Ovary (tissue), 9 donors: ENCODE data around the gene RMND5B. TPM values are rescaled to one million over a fixed set of nuclear protein-coding genes. Genes with fewer than 3 reads are reported as not detected.

Experiments used
- DNase-seq, 5 donors: peaks; one replicate each; pipeline ENCODE4 v3.0.0-alpha.2; 2019 to 2020
- H3K27ac ChIP-seq, 2 donors: fragments of 200-600 bp; one replicate each; pipeline versions ENCODE4 v1.5.1 to v1.8.0; 2019 to 2022
- H3K27me3 ChIP-seq: fragments of 200-600 bp; one replicate; pipeline ENCODE4 v1.8.0; 2022
- H3K36me3 ChIP-seq: fragments of 200-600 bp; sonication (generic); one replicate; pipeline ENCODE4 v1.5.1; 2019
- H3K4me1 ChIP-seq: one replicate; pipeline ENCODE4 v1.8.1; 2013; ENCODE audit warnings: mild to moderate bottlenecking, moderate library complexity; ENCODE audit not compliant: insufficient read depth
- H3K4me3 ChIP-seq: fragments of 200-600 bp; sonication (generic); one replicate; pipeline ENCODE4 v1.5.1; 2017
- H3K9me3 ChIP-seq, 2 donors: fragments of 200-600 bp in 1 of 2; sonication (generic) in 1 of 2; one replicate each; pipeline versions ENCODE4 v1.5.1 to v1.8.1; 2013 to 2019; ENCODE audit warnings: mild to moderate bottlenecking in 1 of 2, moderate library complexity in 1 of 2
- EP300 ChIP-seq: sonication (generic); formaldehyde crosslinking; IDR thresholded peaks from one replicate; pipeline ENCODE4 v1.6.1; 2017; ENCODE audit warnings: antibody characterized with exemption
- POLR2A ChIP-seq: fragments of 450-650 bp; IDR thresholded peaks from one replicate; pipeline ENCODE4 v1.6.1; 2017; ENCODE audit warnings: antibody characterized with exemption, mild to moderate bottlenecking, moderate library complexity
- WGBS, 3 donors: extraction: QIAGEN DNeasy Blood & Tissue Kit in 1 of 3; methylation state at CpG; one replicate each; pipeline versions ENCODE4 v1.1.5 to v1.1.7; 2013 to 2017; 5-methylcytosine and 5-hydroxymethylcytosine counted together
- intact Hi-C, 4 donors: fragments of 100-400 bp; cut with DNase I; formaldehyde crosslinking; loops; one replicate each; pipeline versions ENCODE4 v1.11.0 to v1.15.1; 2022 to 2023
- polyA plus RNA-seq, 2 donors: library from polyadenylated mRNA; stranded (reverse); fragments of 200-250 nt in 1 of 2; fragments of 350-450 nt in 1 of 2; fragmentation: Illumina TruSeq in 1 of 2; extraction: RNeasy Lipid Tissue Mini Kit (QIAGEN cat#74804) in 1 of 2; gene quantifications; one replicate each; pipeline ENCODE4 v1.2.3, GENCODE V29; 2013 to 2014
- total RNA-seq, 7 donors: library from RNA; depleted of rRNA in 2 of 7; stranded (reverse); fragments of >200 nt in 2 of 7; fragmentation: NEBNext Ultra II Directional in 3 of 7; extraction: Animal tissue kit (Norgen Biotek cat#: 25700) in 3 of 7; gene quantifications; one replicate each; pipeline versions ENCODE4 v1.1.0 to v1.2.4, GENCODE V29; 2016 to 2023
- TF ChIP-seq, protein P1 (sequence below), 3 donors: fragments of 450-650 bp in 2 of 3; fragments of 200-600 bp in 1 of 3; IDR thresholded peaks; one replicate each; pipeline versions ENCODE4 v1.5.1 to v1.8.0; 2016 to 2022; ENCODE audit warnings: antibody characterized with exemption in 3 of 3, mild to moderate bottlenecking in 1 of 3
- donor health status: DM: no; HTN: no; CAD: no; lungs with moderate emphysema.
- donor health status: DM: no; HTN: no; CAD: no.
- donor health status: Bipolar disorder and iron deficiency.
- donor health status: DM: yes; HTN: yes; CAD: no.
- donor health status: DM: no; HTN: no; CAD: no.
- donor health status: DM: yes; HTN: yes; CAD: no.

Gene RMND5B
- total and polyA plus RNA-seq, 9 donors, result 13.8 to 43.2 (median 31.2) TPM

DNA sequence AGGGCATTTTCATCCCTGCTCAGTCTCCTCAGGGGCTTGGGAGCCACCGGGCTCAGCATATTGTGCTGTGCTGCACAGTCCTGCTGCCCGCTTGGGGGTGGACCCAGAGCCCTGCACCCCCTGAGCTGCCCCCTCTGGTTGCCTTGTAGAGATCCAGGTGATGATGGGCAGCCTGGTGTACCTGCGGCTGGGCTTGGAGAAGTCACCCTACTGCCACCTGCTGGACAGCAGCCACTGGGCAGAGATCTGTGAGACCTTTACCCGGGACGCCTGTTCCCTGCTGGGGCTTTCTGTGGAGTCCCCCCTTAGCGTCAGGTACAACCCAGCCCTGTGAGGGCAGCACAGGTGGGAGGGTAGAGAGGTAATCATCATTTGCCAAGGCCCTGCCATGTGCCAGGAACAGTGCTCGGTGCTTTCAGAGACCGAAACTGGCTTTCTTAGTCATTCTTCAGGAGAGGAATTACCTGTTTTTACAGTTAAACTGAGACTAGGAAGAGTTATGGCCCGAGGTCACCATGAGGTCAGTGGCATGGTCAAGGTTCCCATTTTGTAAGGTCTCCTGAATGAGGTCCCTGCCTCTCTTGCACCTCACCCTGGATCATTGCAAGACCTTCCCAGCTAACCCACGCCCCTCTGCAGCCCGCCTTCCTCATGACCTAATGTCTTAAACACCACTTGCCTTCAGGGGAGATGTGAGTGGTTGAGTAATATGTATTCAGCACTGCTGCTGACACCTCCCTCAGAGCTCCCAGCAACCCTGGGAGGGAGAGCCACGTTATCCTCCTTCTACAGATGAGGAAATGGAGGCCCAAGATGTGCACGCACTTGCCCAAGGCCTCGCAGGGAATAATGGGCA, 15.4 kb downstream of the RMND5B start:
- no peak for TF ChIP-seq POLR2A
- no peak for TF ChIP-seq EP300
- TF ChIP-seq, protein P1, sequence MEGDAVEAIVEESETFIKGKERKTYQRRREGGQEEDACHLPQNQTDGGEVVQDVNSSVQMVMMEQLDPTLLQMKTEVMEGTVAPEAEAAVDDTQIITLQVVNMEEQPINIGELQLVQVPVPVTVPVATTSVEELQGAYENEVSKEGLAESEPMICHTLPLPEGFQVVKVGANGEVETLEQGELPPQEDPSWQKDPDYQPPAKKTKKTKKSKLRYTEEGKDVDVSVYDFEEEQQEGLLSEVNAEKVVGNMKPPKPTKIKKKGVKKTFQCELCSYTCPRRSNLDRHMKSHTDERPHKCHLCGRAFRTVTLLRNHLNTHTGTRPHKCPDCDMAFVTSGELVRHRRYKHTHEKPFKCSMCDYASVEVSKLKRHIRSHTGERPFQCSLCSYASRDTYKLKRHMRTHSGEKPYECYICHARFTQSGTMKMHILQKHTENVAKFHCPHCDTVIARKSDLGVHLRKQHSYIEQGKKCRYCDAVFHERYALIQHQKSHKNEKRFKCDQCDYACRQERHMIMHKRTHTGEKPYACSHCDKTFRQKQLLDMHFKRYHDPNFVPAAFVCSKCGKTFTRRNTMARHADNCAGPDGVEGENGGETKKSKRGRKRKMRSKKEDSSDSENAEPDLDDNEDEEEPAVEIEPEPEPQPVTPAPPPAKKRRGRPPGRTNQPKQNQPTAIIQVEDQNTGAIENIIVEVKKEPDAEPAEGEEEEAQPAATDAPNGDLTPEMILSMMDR (IDR thresholded peaks at IDR 0.05), result peak in 1 of 3 donors; percentile 30
- H3K27me3 ChIP-seq, result no peaks in the 10 kb centered on the region
- no peaks in the 10 kb centered on the region for H3K9me3 ChIP-seq
- no peaks in the 10 kb centered on the region for H3K4me1 ChIP-seq
- no peak overlapping the region for H3K27ac ChIP-seq
- H3K36me3 ChIP-seq, result no peaks in the 10 kb centered on the region
- intact Hi-C loops, result loop anchor here in 1 of 4 donors (10.0 kb wide), 1 partner anchor 79 kb away; no protein-coding TSS in a partner anchor
- no peak overlapping the region for H3K4me3 ChIP-seq
- WGBS, 3 donors, result 67 to 69% (median 67%) methylated on average over 14 of the region's 14 CpGs
- DNase-seq, result peak; percentile 33 to 63 (median 47)

- H3K4me3 ChIP-seq, result no peak overlapping the region
- no peaks in the 10 kb centered on the region for H3K9me3 ChIP-seq
- no peaks in the 10 kb centered on the region for H3K36me3 ChIP-seq
- WGBS, 3 donors, result 82 to 83% (median 83%) methylated on average over 15 of the region's 15 CpGs
- no peak for DNase-seq
- no peaks in the 10 kb centered on the region for H3K27me3 ChIP-seq
- TF ChIP-seq, protein P1 (IDR thresholded peaks at IDR 0.05), result no peak
- no peak for TF ChIP-seq POLR2A
- H3K27ac ChIP-seq, result no peak overlapping the region
- intact Hi-C loops, result loop anchor here in 1 of 4 donors (10.0 kb wide), 1 partner anchor 77 kb away; no protein-coding TSS in a partner anchor
- H3K4me1 ChIP-seq, result no peaks in the 10 kb centered on the region
Measured at GRCh38 chr5:178147406-178147805, 16.6 kb downstream of the RMND5B start.

DNA sequence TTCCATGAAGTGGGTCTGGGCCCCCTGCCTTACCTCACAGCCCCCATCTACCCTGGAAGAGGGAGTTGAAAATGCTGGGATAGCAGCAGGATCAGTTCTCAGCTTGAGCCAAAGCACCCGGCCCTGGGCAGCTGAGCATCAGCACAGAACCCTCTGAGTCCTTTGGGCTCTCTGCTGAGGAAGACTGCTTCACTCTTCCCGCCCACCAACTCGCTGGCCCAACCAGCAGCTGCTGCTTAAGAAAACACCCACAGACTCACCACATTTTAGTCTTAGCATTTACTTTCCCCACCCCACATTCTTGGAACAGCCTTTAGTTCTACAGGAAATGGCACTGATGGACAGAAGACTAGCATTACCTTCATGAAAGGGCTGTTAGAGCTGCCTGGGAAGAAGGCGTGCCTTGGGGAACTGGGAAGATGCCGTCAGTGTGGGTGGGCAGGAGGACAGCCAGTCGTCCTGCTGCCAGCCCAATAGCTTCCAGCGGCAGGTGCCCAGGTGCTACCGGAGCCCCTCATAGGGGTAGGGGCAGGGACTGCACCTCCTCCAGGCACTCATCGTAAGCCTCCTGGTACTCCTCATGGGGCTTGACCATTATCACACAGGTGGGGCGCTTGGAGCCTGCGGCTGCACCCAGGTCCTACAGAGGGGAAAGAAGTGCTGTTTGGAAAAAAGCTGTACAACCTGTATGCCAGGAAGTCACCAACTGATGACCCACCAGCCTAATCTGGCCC, 18.6 kb downstream of the RMND5B start:
- Histone ChIP-seq H3K4me3 (no peak overlapping the region), H3K27me3 (no peaks in the 10 kb centered on the region), H3K9me3 (no peaks in the 10 kb centered on the region), H3K27ac (no peak overlapping the region), H3K36me3 (no peaks in the 10 kb centered on the region), H3K4me1 (peaks cover 6% of the 10 kb centered on the region)
- intact Hi-C loops, result loop anchor here in 1 of 4 donors (10.0 kb wide), 1 partner anchor 75 kb away; no protein-coding TSS in a partner anchor
- TF ChIP-seq POLR2A (no peak), EP300 (no peak)
- TF ChIP-seq, protein P1 (IDR thresholded peaks at IDR 0.05), result no peak
- no peak for DNase-seq
- WGBS, 3 donors, result 72 to 80% (median 78%) methylated on average over 11 of the region's 11 CpGs

GRCh38 chr5:178150977-178151734, 20.3 kb downstream of the RMND5B start:
- H3K4me3 ChIP-seq, result no peak overlapping the region
- intact Hi-C loops, result no loop called here
- WGBS, 3 donors, result 62 to 68% (median 63%) methylated on average over 11 of the region's 11 CpGs
- no peak for DNase-seq
- no peaks in the 10 kb centered on the region for H3K36me3 ChIP-seq
- no peak overlapping the region for H3K27ac ChIP-seq
- H3K9me3 ChIP-seq, result no peaks in the 10 kb centered on the region
- H3K27me3 ChIP-seq, result no peaks in the 10 kb centered on the region
- TF ChIP-seq, protein P1 (IDR thresholded peaks at IDR 0.05), result no peak
- TF ChIP-seq POLR2A (no peak), EP300 (no peak)
- peaks cover 8% of the 10 kb centered on the region for H3K4me1 ChIP-seq
